Mesenchymal stem cell (in vitro differentiated cells and primary cell): ENCODE measurements around the gene NGLY1.

Experiments used
- DNase-seq: peaks from one replicate; pipeline ENCODE4 v3.0.0-alpha.2; 2013
- H2AFZ ChIP-seq: one replicate; pipeline ENCODE4 v1.6.1; 2013; ENCODE audit warnings: low read depth, mild to moderate bottlenecking, control low read depth, inconsistent platforms, low read length, moderate library complexity
- H2AK5ac ChIP-seq: 2 replicates; pipeline ENCODE4 v1.6.1; 2013; ENCODE audit warnings: low read length, moderate library complexity, mild to moderate bottlenecking, inconsistent platforms; ENCODE audit not compliant: severe bottlenecking
- H2BK120ac ChIP-seq: one replicate; pipeline ENCODE4 v1.6.1; 2013; ENCODE audit warnings: low read depth, mild to moderate bottlenecking, inconsistent platforms, low read length, moderate library complexity
- H2BK12ac ChIP-seq, 2 experiments: one replicate each; pipeline ENCODE4 v1.6.1; 2013; ENCODE audit warnings: inconsistent platforms in 2 of 2, low read length in 2 of 2, mild to moderate bottlenecking in 2 of 2, moderate library complexity in 2 of 2, control low read depth in 1 of 2
- H2BK15ac ChIP-seq: one replicate; pipeline ENCODE4 v1.6.1; 2013; ENCODE audit warnings: mild to moderate bottlenecking, low read depth, inconsistent platforms; ENCODE audit not compliant: poor library complexity, severe bottlenecking
- H2BK5ac ChIP-seq: 2 replicates; pipeline ENCODE4 v1.6.1; 2013; ENCODE audit warnings: low read depth, mild to moderate bottlenecking, low read length, control low read depth, inconsistent platforms; ENCODE audit not compliant: poor library complexity, severe bottlenecking
- H3K14ac ChIP-seq, 2 experiments: one replicate each; pipeline ENCODE4 v1.6.1; 2013; ENCODE audit warnings: inconsistent platforms in 2 of 2, low read length in 2 of 2, control low read depth in 1 of 2, mild to moderate bottlenecking in 1 of 2, moderate library complexity in 1 of 2
- H3K18ac ChIP-seq, 2 experiments: one replicate each; pipeline ENCODE4 v1.6.1; 2013; ENCODE audit warnings: inconsistent platforms in 2 of 2, low read length in 2 of 2, control low read depth in 1 of 2, low read depth in 1 of 2, mild to moderate bottlenecking in 1 of 2
- H3K23ac ChIP-seq, 2 experiments: one replicate each; pipeline ENCODE4 v1.6.1; 2013; ENCODE audit warnings: inconsistent platforms in 2 of 2, low read length in 2 of 2, mild to moderate bottlenecking in 2 of 2, moderate library complexity in 2 of 2, control low read depth in 1 of 2
- H3K27ac ChIP-seq: 2 replicates; pipeline ENCODE4 v1.5.1; 2013; ENCODE audit warnings: mild to moderate bottlenecking, moderate library complexity, low read length, control low read depth, inconsistent platforms; ENCODE audit not compliant: poor library complexity, severe bottlenecking
- H3K27me3 ChIP-seq, 2 experiments: 2 replicates each; pipeline versions ENCODE4 v1.6.1 to v1.7.0; 2013; ENCODE audit warnings: low read length in 2 of 2, mild to moderate bottlenecking in 2 of 2, moderate library complexity in 2 of 2, control low read depth in 1 of 2, inconsistent platforms in 1 of 2; ENCODE audit not compliant: control insufficient read depth in 1 of 2, insufficient read depth in 1 of 2
- H3K36me3 ChIP-seq, 2 experiments: 2 replicates each; pipeline versions ENCODE4 v1.6.1 to v1.7.0; 2013; ENCODE audit warnings: low read length in 2 of 2, control low read depth in 1 of 2, inconsistent platforms in 1 of 2, low read depth in 1 of 2, mild to moderate bottlenecking in 1 of 2; ENCODE audit not compliant: insufficient read depth in 2 of 2, control insufficient read depth in 1 of 2
- H3K4ac ChIP-seq, 2 experiments: one replicate each; pipeline ENCODE4 v1.6.1; 2013; ENCODE audit warnings: inconsistent platforms in 2 of 2, low read length in 2 of 2, mild to moderate bottlenecking in 2 of 2, moderate library complexity in 2 of 2, control low read depth in 1 of 2, low read depth in 1 of 2
- H3K4me1 ChIP-seq: 2 replicates; pipeline ENCODE4 v1.6.1; 2013; ENCODE audit warnings: low read depth, low read length, control low read depth; ENCODE audit not compliant: control insufficient read depth, insufficient read depth
- H3K4me2 ChIP-seq: 2 replicates; pipeline ENCODE4 v1.6.1; 2013; ENCODE audit warnings: low read length, mild to moderate bottlenecking, inconsistent platforms; ENCODE audit not compliant: poor library complexity, severe bottlenecking
- H3K4me3 ChIP-seq, 2 experiments: 2 replicates each; pipeline versions ENCODE4 v1.5.1 to v1.7.0; 2013; ENCODE audit warnings: low read length in 2 of 2, mild to moderate bottlenecking in 2 of 2, control low read depth in 1 of 2, low read depth in 1 of 2; ENCODE audit not compliant: insufficient read depth in 1 of 2
- H3K79me1 ChIP-seq: replicated peaks from 2 replicates; pipeline ENCODE4 v1.6.1; 2013; ENCODE audit warnings: mild to moderate bottlenecking, control low read depth, low read length, inconsistent platforms; ENCODE audit not compliant: poor library complexity, severe bottlenecking
- H3K9ac ChIP-seq: 2 replicates; pipeline ENCODE4 v1.7.0; 2013; ENCODE audit warnings: mild to moderate bottlenecking, low read length, moderate library complexity
- H3K9me3 ChIP-seq: 2 replicates; pipeline ENCODE4 v1.7.0; 2013; ENCODE audit warnings: mild to moderate bottlenecking, low read length; ENCODE audit not compliant: control insufficient read depth
- H4K8ac ChIP-seq: one replicate; pipeline ENCODE4 v1.6.1; 2013; ENCODE audit warnings: inconsistent platforms, mild to moderate bottlenecking, low read length, moderate library complexity
- H4K91ac ChIP-seq: one replicate; pipeline ENCODE4 v1.6.1; 2013; ENCODE audit warnings: mild to moderate bottlenecking, low read length, inconsistent platforms
- WGBS: methylation state at CpG from one replicate; pipeline ENCODE4 v1.1.7; 2013; ENCODE audit warnings: mixed read lengths; 5-methylcytosine and 5-hydroxymethylcytosine counted together

Gene NGLY1

DNA sequence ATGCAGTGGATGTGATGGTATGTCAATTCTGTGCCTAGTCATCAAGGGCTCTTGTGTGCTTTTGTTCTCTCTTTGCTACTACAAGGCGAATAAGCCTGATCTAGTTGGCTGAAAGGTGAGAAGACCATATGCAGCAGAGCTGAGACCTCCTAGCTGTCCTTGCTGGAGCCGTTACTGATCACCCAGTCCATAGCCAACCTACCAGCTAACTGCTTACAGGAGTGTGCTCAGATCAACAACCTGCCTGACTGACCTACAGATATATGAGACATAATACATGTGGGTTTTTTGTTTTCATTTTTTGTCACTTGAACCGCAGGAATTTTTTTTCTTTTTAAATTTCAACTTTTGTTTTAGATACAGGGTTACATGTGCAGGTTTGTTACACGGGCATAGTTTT is 29.4 kb upstream of the NGLY1 start:
- no peak overlapping the region for H4K8ac ChIP-seq
- H3K27ac ChIP-seq: no peak overlapping the region
- no peaks in the 10 kb centered on the region for H3K9me3 ChIP-seq
- H2BK120ac ChIP-seq: no peak overlapping the region
- WGBS: 94% methylated on average over 3 of the region's 4 CpGs
- H3K4ac ChIP-seq: no peak overlapping the region
- DNase-seq: no peak
- no peak overlapping the region for H2AK5ac ChIP-seq
- H3K23ac ChIP-seq: no peak overlapping the region
- no peak overlapping the region for H2BK12ac ChIP-seq
- no peak overlapping the region for H2BK15ac ChIP-seq
- H2AFZ ChIP-seq: no peak overlapping the region
- H3K9ac ChIP-seq: no peak overlapping the region
- H3K4me3 ChIP-seq: no peak overlapping the region
- no peak overlapping the region for H3K14ac ChIP-seq
- no peak overlapping the region for H2BK5ac ChIP-seq
- H3K27me3 ChIP-seq: no peaks in the 10 kb centered on the region
- no peaks in the 10 kb centered on the region for H3K4me1 ChIP-seq
- no peak overlapping the region for H3K4me2 ChIP-seq
- H4K91ac ChIP-seq: no peak overlapping the region
- H3K79me1 ChIP-seq: no peaks in the 10 kb centered on the region
- no peaks in the 10 kb centered on the region for H3K36me3 ChIP-seq
- no peak overlapping the region for H3K18ac ChIP-seq

DNA sequence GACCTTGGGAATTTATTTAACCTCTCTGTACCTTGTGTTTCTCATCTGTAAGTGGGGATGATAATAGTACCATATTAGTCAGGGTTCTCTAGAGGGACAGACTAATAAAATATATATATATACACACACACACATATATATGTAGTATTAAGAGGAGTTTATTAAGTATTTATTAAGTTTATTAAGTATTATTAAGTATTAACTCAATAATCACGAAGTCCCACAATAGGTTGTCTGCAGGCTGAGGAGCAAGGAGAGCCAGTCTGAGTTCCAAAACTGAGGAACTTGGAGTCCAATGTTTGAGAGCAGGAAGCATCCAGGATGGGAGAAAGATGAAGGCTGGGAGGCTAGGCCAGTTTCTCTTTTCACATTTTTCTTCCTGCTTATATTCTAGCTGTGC is 21.4 kb upstream of the NGLY1 start:
- H3K9me3 ChIP-seq: no peaks in the 10 kb centered on the region
- no peak overlapping the region for H3K9ac ChIP-seq
- H2BK12ac ChIP-seq: no peak overlapping the region
- WGBS: 100% methylated on average over 1 of the region's 1 CpG
- no peak overlapping the region for H2AK5ac ChIP-seq
- no peak overlapping the region for H4K91ac ChIP-seq
- no peak overlapping the region for H3K14ac ChIP-seq
- H2BK15ac ChIP-seq: no peak overlapping the region
- H2BK120ac ChIP-seq: no peak overlapping the region
- H2AFZ ChIP-seq: no peak overlapping the region
- H3K18ac ChIP-seq: no peak overlapping the region
- H3K4me3 ChIP-seq: no peak overlapping the region
- no peak overlapping the region for H4K8ac ChIP-seq
- no peaks in the 10 kb centered on the region for H3K79me1 ChIP-seq
- H3K27me3 ChIP-seq: no peaks in the 10 kb centered on the region
- H2BK5ac ChIP-seq: no peak overlapping the region
- DNase-seq: no peak
- H3K27ac ChIP-seq: no peak overlapping the region
- H3K4ac ChIP-seq: no peak overlapping the region
- H3K23ac ChIP-seq: no peak overlapping the region
- no peak overlapping the region for H3K4me2 ChIP-seq
- H3K36me3 ChIP-seq: no peaks in the 10 kb centered on the region
- no peaks in the 10 kb centered on the region for H3K4me1 ChIP-seq

- no peak overlapping the region for H3K14ac ChIP-seq
- no peak overlapping the region for H3K4me2 ChIP-seq
These were observed 20.6 kb upstream of the NGLY1 start for GRCh38 chr3:25803833-25804232.

GRCh38 chr3:25801786-25802185 is 18.5 kb upstream of the NGLY1 start:
- Histone ChIP-seq H2BK12ac (no peak overlapping the region), H2BK120ac (no peak overlapping the region), H3K18ac (no peak overlapping the region), H3K9ac (no peak overlapping the region), H3K79me1 (no peaks in the 10 kb centered on the region), H2BK5ac (no peak overlapping the region), H2AFZ (no peak overlapping the region), H3K4me2 (no peak overlapping the region), H4K91ac (no peak overlapping the region), H3K27me3 (no peaks in the 10 kb centered on the region), H3K23ac (no peak overlapping the region), H3K36me3 (no peaks in the 10 kb centered on the region), H4K8ac (no peak overlapping the region), H2AK5ac (no peak overlapping the region), H3K4me3 (no peak overlapping the region), H3K4me1 (no peaks in the 10 kb centered on the region), H3K14ac (no peak overlapping the region), H2BK15ac (no peak overlapping the region), H3K9me3 (no peaks in the 10 kb centered on the region), H3K27ac (no peak overlapping the region), H3K4ac (no peak overlapping the region)
- DNase-seq: no peak
- 90% methylated on average over 2 of the region's 3 CpGs for WGBS

More at GRCh38 chr3:25803833-25804232, 20.6 kb upstream of the NGLY1 start:
- Histone ChIP-seq H3K4me3 (no peak overlapping the region), H3K23ac (no peak overlapping the region), H3K79me1 (no peaks in the 10 kb centered on the region), H3K27ac (no peak overlapping the region), H2BK15ac (no peak overlapping the region), H2BK12ac (no peak overlapping the region), H2BK120ac (no peak overlapping the region), H2AFZ (no peak overlapping the region), H3K36me3 (no peaks in the 10 kb centered on the region), H3K4me1 (no peaks in the 10 kb centered on the region), H3K27me3 (no peaks in the 10 kb centered on the region), H2BK5ac (no peak overlapping the region), H4K91ac (no peak overlapping the region), H3K9me3 (no peaks in the 10 kb centered on the region), H3K18ac (no peak overlapping the region), H3K4ac (no peak overlapping the region), H3K9ac (no peak overlapping the region), H2AK5ac (no peak overlapping the region), H4K8ac (no peak overlapping the region)
- 100% methylated on average over 1 of the region's 2 CpGs for WGBS
- DNase-seq: no peak
